GM18951 (cell line): ENCODE measurements around the gene RPL3.
"Not testable (repeated sequence)": the region's sequence is repeated elsewhere in the genome, so short reads cannot be mapped to it uniquely, and the experiment has no call there.

Source experiments
- POLR2A ChIP-seq: IDR thresholded peaks from 4 replicates; pipeline ENCODE4 v1.6.1; 2011; ENCODE audit warnings: mild to moderate bottlenecking; ENCODE audit not compliant: insufficient read length, insufficient read depth; ENCODE audit errors: extremely low read depth
- in situ Hi-C: fragments of 300-500 bp; cut with MboI; formaldehyde crosslinking; loops from one replicate; pipeline ENCODE4 v1.12.0; 2022; ENCODE audit warnings: low sequenced_read_pairs, mixed read lengths, inconsistent platforms; ENCODE audit not compliant: unreplicated experiment

Gene RPL3

GRCh38 chr22:39359659-39360195 is 40.3 kb upstream of the RPL3 start:
- TF ChIP-seq POLR2A, result no peak
- in situ Hi-C loops, result no loop called here

DNA sequence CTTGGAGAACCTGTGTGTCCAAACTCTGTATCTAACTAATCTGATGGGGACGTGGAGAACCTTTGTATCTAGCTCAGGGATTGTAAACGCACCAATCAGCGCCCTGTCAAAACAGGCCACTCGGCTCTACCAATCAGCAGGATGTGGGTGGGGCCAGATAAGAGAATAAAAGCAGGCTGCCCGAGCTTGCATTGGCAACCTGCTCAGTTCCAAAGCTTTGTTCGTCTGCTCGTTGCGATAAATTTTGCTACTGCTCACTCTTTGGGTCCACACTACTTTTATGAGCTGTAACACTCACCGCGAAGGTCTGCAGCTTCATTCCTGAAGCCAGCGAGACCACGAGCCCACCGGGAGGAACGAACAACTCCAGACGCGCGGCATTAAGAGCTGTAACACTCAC is 38.8 kb upstream of the RPL3 start:
- in situ Hi-C loops, result not testable (repeated sequence)

GRCh38 chr22:39357110-39358108 is 38.0 kb upstream of the RPL3 start:
- in situ Hi-C loops, result not testable (repeated sequence)

GRCh38 chr22:39356464-39356863 is 37.0 kb upstream of the RPL3 start:
- in situ Hi-C loops, result no loop called here
- no peak for TF ChIP-seq POLR2A

DNA sequence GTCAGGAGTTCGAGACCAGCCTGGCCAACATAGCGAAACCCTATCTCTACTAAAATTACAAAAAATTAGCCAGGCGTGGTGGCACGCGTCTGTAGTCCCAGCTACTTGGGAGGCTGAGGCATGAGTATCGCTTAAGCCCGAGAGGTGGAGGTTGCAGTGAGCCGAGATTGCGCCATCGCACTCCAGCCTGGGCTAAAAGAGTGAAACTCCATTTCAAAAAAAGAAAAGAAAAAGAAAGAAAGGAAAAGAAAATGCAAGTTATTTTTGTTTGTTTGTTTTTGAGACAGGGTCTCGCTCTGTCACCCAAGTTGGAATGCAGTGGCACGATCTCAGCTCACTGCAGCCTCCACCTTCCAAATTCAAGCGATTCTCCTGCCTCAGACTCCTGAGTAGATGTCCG is 36.4 kb upstream of the RPL3 start:
- in situ Hi-C loops, result not testable (repeated sequence)

- TF ChIP-seq POLR2A, result no peak
- in situ Hi-C loops, result no loop called here
These were observed 35.7 kb upstream of the RPL3 start for GRCh38 chr22:39355080-39355479.

DNA sequence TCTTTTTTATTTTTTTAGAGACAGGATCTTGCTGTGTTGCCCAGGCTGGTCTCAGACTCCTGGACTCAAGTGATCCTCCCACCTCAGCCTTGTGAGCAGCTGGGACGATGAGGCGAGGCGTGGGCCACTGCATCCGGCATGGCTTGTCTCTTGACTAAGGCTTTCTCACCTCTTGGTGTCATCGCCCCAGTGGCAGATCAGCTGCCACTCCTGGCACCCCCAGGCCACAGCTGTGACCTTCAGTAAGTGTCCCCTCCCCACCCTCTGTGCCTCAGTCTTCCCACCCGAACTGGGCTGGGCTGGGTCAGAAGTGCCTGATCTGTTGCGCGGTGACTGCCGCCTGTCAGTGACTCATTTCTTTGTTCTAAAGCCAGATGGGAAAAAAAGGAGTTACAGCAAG is 33.9 kb upstream of the RPL3 start:
- in situ Hi-C loops, result no loop called here
- no peak for TF ChIP-seq POLR2A

DNA sequence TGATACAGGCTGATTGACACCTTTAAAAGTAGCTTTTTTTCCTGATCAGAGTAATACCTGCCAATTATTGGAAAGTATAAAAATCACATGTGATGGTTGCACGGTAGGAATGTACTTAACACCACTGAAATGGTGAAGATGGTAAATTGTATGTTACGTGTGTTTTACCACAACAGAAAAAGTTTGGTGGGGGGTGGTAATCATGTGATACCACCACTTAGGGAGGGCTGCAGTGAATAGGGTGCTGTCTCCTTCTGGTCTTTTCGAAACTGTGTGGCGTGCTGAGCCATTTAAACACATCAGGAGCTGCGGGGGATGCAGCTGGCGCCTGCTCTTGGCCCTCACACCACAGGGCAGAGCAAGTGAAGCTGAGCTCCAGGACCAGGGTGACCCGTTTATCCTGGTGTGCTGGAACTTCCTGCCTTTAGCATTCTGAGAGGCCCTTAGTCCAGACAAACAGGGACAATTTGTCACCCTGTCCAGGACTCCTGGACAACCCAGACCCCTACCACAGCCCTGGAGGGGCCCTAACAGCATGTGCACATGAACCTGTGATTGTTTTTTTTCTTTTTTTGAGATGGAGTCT is 33.0 kb upstream of the RPL3 start:
- TF ChIP-seq POLR2A, result no peak
- in situ Hi-C loops, result no loop called here

GRCh38 chr22:39351689-39352214 is 32.3 kb upstream of the RPL3 start:
- in situ Hi-C loops, result no loop called here
- no peak for TF ChIP-seq POLR2A

- in situ Hi-C loops, result no loop called here
- no peak for TF ChIP-seq POLR2A
These were observed 31.6 kb upstream of the RPL3 start for GRCh38 chr22:39350757-39351688.

GRCh38 chr22:39349967-39350726 is 30.7 kb upstream of the RPL3 start, which contains the start of gene SYNGR1:
SYNGR1 (plus strand) TSS chr22:39349991; CDS start chr22:39350011, 20 bp downstream.
- in situ Hi-C loops, result no loop called here
- TF ChIP-seq POLR2A, result peak; percentile 42

GRCh38 chr22:39349506-39349966 is 30.1 kb upstream of the RPL3 start:
- in situ Hi-C loops, result no loop called here
- peak; percentile 56 for TF ChIP-seq POLR2A
